RPMI7951 (cell line): Measurements from ENCODE around the gene SLX4IP. TPM values are rescaled to one million over a fixed set of nuclear protein-coding genes. Genes with fewer than 3 reads are reported as not detected.

ENCODE experiments used
- DNase-seq: peaks from one replicate; pipeline ENCODE4 v3.0.0-alpha.2; 2012; ENCODE audit warnings: low read depth
- total RNA-seq: library from RNA; depleted of rRNA; stranded (reverse); fragments of >200 nt; shearing (Covaris generic); gene quantifications from 2 replicates; pipeline ENCODE4 v1.2.3, GENCODE V29; 2014

The SLX4IP gene
- total RNA-seq, 1 experiment from 2014 or later = 4.7 TPM

DNA sequence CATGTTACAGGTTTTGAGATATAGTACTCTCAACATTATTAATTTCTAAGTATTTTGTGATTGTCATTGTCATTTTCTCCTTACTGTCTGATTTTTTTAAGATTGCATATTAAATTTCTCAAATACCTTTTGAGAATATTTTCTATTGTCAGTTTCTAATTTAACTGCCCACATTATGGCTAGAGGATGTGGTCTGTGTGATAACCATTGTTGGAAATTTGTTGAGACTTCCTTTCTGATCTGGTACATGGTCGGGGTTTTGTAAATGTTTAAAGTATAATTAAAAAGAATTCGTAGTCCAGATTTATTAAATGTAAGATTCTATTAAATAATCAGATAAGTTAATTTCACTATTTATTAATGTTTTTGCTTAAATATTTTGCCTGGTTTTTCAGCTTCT is 60.1 kb downstream of the SLX4IP start:
- no peak for DNase-seq

DNA sequence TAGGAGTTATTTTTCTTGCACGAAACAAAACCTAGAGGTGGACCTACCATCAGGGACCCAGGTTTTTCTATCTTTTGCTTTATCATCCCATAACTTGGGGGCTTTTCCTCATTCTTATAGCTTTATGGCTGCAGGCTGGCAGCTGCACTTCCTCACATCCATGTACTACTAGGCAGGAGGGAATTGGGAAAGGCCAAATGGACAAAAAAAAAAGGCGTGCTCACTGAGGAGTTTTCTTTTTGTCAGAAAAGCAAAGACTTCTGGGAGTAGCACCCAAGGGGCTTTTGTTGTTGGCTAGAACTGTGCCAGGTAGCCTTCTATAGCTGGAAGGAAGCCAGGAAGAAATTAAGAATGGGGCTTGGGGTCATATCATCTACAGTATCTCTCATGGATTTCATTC is 61.4 kb downstream of the SLX4IP start:
- DNase-seq = no peak

DNA sequence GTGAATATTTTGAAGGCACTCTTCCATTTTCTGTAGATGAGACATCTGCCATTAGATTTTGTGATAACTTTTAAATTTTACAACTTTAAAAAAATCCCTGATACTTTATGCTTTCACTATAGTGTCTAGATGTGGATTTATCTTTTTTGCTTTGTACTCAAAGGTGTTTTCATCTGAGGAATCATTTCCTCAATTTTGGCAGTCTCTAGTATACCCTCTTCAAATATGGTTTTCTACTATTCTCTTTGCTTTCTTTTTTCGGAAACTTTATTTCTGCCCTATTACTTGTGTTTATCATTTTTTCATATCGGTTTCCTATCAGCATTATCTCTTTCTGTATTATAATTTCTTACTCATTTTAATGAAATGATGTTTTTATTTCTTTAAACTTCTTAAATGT is 62.2 kb downstream of the SLX4IP start:
- no peak for DNase-seq

DNA sequence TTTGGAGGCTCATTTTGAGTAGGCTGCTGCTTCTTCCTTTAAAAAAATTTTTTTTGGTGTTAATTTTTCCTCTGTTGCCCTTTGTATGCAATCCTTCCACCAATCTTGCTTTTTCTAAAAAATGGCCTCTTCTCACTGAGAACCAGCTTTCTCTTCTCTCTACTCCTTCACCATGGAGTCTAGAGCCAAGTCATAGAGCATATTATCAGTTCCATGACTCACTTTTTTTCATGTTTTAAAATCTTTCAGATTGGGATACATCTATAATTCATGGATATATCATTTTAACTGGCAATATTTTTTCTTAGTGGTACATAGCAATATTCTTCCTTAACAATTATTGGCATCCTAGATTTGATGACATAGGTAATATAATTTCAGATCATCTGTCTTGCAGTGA is 62.7 kb downstream of the SLX4IP start:
- no peak for DNase-seq

DNA sequence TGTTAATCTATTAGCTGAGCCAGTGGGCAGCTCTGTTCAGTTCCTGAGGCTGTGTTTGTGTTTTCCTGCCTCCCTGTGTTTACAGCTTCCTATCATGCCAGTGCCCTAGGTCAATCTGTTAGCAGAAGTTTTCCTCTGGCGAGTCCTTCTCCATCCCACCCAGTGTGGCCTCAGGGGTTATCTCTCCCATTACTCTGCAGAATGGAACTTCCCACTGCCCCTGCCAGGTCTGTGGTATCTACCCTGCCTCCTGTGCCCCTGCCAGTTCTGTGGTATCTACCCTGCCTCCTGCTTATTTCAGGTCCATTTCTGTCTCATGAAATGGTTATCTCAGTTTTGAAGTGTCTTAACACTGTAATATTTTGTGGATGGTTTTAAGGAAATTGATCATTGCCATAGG is 63.1 kb downstream of the SLX4IP start:
- peak; percentile 65 for DNase-seq

DNA sequence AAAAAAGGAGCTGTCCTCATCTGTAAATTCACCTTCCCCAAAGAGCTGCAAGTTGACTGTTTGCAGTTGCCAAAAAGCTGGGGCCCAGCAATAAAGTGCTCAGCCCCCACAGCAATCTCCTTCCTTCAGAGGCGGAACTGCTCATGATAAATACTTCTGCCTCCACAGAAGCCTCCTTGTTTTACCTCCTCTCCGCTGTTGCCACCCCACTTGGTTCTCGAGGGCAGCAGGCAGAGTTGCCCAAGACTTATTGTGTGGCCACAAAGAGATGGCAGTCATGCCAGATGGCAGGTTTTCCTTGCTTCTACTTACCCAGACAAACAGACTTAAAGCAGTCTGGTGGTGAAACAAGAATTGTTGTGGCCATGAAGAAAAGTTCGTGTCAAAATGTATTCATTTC is 66.3 kb downstream of the SLX4IP start:
- DNase-seq = peak; percentile 63

DNA sequence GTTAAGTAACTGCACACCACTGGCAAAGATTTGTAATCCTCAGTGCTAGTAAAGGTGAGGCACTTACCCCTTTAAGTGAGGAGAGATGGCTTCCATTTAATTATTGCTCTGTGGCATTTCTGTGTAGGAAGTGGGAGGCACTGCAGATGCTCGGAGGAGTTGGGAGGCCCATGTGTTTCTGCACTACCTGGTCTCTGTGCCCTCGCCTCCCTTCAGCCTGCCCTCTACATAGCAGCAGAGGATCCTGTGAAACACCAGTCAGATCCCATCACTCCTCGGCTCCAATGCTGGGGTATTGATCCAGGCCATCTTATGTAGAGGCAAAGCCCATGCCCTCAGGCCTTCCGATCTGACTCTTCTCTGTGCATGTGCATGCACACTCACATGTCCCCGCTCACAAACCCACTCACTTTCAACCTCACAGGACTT is 67.0 kb downstream of the SLX4IP start:
- DNase-seq = peak; percentile 38

DNA sequence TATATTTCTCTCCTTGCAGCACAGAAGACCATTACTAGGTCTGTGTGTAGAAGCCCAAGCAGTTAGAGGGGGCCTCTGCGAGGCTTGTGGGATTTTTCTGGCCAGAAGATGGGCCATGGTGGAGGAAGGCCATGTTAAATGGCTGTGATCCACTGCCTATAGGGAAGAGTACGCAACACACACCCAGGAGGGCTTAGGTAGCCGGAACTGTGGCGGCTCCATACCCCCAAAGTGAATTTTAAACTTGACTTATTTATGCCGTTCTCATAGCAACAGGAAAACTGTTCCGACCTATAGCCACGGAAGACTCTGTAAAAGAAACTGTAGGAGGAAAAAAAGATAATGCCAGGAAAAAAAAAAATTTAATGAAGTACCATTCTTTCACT is 69.5 kb downstream of the SLX4IP start:
- no peak for DNase-seq

DNA sequence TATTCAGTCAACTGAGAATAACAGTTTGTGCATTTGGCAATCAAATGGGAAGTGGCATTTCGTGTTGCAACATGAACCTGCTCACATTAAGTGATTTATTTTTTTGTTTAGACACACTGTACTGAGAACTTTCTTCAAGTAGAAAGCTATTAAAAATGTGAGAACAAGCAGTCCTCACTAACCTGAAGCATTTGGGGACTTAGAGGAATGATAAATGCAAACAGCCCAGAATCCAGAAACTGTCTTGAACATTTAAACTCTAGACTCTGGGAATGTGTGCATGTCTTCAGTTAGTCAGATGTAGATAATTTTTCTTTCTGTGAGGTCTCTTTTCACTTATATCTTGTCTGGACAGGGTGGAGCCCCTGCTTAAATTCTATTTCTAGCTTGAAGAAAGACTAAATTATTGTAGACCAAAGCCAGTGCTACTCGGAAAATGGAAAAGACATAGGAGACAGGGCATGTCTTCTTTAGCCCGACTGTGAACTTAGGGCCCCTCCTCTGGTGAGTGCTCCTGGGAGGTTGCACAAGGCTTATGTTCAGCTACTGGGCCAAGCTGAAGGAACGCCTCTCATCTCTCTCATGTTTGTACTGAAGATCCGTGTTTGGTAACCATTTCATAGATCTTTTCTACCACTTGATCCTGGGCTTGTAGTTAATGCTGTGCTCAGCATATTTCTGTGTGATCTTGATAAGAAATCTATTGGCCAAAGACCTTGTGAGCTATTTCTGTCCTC is 70.1 kb downstream of the SLX4IP start:
- no peak for DNase-seq

DNA sequence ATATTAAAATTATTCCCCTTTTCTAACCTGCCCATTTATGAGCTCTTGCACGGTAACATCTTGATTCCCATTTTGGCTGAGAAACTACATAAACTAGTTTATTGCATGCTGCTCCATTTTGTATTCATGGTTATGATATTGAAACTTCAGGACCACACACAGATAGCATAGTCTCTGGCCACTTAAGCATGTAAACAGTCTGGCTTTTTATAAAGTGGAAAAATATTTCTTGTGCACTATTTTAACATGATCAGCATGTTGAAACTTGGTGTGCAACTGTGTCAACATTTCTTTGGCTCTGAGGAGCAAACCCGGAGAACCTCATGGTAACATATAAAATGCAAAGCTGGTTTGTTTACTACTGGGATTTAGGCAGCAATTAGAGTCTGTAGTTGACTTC is 70.7 kb downstream of the SLX4IP start:
- no peak for DNase-seq

DNA sequence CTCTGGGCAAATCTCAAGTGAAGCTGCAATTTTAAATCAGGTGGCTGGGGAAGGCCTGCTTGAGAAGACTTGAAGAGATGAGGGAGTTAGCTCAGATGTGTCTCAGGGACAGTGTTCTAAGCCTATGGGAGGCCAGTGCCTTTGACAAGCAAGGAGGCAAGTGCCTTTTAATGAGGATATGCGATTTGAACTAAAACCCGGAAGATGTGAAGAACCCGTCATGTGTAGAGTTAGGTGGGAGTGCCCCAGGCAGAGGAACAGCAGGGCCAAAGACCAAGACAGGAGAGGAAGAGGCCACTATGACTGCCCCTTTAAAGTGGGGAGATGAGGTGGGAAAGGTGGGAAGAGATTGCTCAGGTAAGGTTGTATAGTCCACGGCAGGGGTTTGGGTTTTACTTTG is 71.9 kb downstream of the SLX4IP start:
- DNase-seq = no peak

DNA sequence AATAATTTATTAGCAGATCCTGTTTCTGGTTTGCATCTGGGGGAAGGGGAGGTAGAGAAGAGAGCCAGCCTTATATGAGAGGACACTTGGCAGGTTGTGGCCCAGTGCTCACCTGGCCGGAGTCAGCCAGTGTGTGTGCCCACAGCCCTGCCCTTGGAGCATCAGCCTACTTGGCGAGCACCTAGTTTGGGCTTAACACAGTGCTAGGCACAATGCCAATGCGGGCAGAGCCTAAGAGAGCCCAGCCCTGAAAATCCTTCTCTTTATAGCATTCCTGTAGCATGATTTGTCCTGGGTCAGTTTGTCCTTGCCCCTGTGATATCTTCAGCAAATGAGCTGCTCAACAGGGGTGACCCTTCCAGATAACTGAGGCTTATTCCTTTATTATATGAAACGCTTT is 73.0 kb downstream of the SLX4IP start:
- DNase-seq = peak; percentile 72

DNA sequence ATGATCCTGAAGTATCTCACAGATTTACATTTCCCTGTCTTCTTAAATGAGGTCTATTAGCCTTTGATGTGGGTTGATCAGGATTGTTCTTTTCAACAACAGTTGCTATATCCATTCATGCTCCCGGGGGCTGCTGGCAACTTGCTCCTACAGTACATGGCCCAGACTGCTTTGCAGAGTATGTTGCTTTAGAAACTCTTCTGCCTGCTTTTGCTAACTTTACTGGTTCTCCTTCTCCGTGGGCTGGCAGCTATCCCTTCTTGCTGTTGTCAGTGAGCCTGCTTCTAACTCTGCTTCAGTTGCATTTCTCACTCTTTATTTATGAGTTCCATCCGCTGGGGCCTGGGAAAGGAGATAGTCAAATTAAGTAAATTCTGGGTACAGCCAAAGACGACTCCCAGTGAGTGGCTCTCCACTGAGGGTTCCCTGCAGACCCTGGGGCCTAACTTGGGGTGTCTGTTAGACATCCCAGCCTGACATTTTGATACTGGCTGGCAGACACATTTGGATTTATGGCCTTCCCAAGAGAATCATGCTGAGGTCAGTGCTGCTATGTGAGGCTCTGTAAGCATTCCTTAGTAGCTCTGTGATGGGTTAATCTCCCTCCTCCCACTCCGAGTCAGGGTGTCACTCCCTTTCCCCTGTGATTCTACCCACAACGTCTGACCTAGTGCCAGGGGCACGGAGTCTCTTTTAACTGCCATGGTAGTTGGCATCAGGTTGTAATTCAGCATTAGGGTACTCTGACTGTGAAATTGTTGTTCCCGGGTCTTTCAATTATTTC is 73.6 kb downstream of the SLX4IP start:
- peak; percentile 64 for DNase-seq

DNA sequence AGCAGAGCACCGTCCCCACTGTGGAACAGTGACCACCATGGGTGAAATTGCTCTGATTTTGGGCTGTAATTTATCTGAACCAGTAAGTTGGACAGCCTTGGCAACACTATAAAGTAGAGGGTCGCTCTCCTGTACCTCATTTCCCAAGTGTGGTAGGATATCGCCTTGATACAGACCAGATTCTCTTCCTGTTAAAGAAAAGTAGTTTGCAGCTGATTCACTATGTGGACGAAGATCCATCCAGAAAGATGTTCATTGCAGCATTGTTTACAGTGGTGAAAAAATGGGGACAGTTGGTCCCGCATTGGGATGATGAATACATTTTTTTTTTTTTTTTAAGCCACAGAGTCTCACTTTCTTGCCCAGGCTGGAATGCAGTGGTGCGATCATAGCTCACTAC is 74.3 kb downstream of the SLX4IP start:
- no peak for DNase-seq

DNA sequence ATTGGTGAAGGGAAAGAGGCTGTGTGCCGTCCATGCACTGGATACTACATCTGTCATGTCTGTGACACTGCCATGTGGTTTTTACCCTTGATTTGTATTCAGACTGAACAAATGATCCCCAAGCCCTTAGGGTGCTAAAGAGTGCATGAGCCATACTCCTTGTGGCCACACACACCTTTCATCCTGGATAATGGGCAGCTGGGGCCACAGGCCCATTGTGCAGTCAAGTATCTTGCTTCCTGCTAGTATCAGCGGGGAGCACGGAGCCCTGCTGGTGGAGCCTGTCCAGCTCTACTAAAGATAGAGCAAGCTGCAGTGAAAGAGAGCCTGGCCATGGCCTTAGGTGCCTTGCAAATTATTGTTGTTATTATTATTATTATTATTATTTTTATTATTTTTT is 75.1 kb downstream of the SLX4IP start:
- DNase-seq = peak; percentile 95

DNA sequence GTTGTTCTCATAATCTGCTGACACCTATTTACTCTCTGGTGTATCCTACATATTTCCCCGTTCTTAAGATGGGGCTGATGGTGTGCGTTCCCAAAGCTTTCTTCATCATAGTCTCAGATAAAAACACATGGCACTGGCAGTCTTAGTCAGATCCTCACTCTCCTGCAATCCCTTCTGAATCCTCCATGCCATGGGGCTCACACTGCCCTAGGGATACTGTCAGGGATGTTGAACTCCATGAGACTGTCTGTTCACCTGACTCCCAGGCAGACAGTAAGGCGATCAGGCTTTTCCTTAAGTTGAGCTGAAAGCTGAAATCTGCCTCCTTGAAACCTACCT is 76.0 kb downstream of the SLX4IP start:
- DNase-seq = no peak

DNA sequence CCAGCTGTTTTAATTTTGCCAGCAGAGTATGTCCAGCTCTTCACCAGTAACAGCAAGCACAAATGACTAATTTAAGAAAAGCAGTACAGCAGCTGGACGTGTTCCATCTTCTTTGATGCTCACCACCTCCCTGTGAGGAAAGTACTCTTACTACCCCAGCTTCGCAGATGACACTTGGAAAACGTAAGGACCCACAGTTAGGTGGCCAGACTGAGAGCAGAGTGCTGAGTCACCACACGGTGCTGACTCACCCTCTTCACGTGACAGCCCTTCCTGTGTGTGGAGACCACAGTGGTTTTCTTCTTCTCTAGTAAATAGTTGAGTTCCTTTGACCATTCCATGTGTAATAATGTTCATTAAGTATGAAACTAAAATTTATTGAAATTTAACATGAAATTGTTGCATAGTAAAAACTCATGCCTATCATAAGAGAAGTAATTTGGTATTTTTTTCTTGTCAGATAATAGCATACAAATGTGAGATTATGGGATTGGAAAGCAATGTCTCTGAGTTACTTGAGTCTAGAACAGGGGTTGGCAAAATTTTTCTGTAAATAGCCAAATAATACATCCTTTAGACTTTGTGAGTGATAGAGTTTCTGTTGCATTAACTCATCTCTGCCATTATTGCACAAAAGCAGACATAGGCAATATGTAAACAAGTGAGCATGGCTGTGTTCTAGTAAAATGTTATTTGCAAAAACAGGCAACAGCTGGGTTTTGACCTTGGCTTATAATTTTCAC is 76.6 kb downstream of the SLX4IP start:
- peak; percentile 100 for DNase-seq

DNA sequence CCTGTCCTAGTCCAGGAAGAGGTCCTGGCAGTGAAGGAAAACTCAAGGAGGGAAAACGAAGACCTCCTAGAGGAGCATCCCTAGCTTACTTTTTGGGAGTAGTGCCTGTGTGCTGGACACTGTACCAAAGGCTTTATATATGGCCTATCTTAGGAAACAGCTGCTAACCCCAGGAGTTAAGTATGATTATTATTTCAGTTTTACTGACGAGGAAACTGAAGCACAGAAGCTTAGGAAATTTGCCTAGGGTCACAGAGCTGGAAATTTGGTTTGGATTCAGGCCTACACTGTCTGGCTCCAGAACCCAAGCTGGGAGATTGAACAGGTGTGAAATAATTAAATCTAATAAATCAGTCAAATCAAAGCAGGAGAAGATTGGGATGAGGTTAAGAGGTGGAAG is 78.0 kb downstream of the SLX4IP start:
- DNase-seq = no peak

DNA sequence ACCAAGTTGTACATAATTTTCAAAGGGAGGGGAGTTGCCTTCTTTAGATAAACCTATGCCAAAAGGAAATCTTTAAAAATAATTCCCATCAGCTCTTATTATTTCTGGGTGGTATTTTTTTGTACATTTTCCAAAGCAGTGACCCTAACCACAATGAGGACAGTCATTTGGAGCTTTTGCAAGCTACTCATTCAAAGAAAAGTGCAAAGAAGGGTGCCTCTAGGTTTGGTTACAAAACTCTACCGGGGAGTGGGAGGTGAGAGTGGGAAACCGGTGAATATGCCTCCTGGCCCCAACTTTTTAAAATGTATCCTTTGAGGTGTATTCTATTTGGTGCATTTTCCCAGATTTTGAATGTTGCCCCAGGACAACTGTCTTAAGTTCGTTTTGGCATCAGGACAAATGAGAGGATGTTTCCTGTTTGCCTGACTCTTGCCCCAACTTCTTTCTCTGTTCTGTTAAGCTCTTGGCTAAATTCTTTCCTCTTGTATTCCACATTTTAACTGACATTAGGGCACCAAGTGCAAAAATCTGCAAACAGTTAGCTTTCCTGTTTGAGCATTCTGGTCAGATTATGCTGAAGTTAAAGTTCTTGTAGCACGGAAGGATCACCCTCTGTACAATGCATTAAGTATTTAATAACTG is 78.9 kb downstream of the SLX4IP start:
- peak; percentile 87 for DNase-seq

DNA sequence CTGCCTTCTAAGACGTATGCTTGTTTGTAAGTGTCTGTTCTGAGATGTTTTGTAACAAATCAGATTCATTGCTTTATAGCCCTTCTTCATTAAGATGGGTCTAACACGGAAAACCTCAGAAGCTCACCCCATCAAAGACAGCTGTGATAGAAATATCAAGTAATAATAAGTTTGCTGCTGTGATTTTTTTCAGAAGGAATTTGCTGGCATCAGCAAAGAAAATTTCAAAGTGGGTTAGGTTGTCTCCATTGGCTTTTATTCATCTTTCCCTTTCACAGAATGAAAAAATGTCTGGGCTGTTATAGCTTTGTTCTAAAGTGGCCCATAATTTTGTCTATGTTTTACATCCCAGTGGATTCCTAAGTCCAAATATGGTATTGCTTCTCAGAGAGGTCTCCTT is 81.4 kb downstream of the SLX4IP start:
- no peak for DNase-seq

DNA sequence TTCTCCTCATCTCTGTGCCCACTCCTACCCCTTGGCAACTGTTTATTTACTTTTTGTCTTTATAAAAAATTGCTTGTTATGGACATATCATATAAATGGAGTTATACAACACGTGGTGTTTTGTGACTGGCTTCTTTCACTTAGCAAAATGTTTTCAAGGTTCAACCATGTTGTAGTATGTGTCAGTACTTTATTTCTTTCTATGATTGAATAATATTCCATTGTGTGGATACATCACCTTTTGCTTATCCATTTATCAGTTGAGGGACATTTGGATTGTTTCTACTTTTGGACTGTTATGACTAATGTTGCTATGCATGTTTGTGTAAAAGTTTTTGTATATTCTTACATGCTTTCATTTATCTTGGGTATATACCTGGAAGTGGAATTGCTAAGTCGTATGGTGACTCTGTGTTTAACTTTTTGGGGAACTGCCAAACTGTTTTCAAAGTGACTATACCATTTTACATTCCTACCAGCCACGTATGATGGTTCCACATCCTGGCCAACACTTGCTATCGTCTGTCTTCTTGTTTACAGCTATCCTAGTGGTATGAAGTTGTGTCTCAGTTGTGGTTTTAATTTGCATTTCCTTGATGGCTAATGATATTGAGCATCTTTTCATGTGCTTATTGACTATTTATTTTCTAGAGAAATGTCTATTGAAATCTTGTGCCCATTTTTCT is 84.4 kb downstream of the SLX4IP start:
- peak; percentile 86 for DNase-seq

DNA sequence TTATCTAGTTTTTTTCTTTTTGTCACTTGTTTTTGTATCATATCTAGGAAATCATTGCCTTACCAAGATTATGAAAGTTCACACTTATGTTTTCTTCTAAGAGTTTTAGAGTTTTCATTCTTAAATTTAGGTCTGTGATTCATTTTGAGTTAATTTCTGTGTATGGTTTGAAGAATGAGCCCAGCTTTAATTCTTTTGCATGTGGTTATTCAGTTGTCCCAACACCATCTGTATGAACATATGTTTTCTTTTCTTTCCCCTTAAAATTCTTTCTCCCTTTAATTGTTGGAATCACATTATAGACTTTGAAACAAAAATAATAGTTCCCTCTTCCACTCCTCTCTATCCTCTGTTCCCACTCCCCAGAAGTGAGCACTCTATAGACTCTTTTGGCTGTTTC is 85.4 kb downstream of the SLX4IP start:
- DNase-seq = no peak
